Suprapubic skin (tissue), 4 donors: ENCODE data around the gene PCCB. TPM values are rescaled to one million over a fixed set of nuclear protein-coding genes. Genes with fewer than 3 reads are reported as not detected.
"Not testable (repeated sequence)": the region's sequence is repeated elsewhere in the genome, so short reads cannot be mapped to it uniquely, and the experiment has no call there.

Source experiments
- DNase-seq, 2 donors: peaks; one replicate each; pipeline ENCODE4 v3.0.0-alpha.2; 2019; ENCODE audit warnings: low spot score in 2 of 2
- H3K27ac ChIP-seq: fragments of 200-600 bp; sonication (generic); one replicate; pipeline ENCODE4 v1.5.1; 2019
- H3K27me3 ChIP-seq: fragments of 200-600 bp; sonication (generic); one replicate; pipeline ENCODE4 v1.5.1; 2019
- H3K36me3 ChIP-seq: fragments of 200-600 bp; sonication (generic); one replicate; pipeline ENCODE4 v1.5.1; 2019
- H3K4me1 ChIP-seq: fragments of 200-600 bp; sonication (generic); one replicate; pipeline ENCODE4 v1.5.1; 2019
- H3K4me3 ChIP-seq: fragments of 200-600 bp; sonication (generic); one replicate; pipeline ENCODE4 v1.5.1; 2019; ENCODE audit warnings: mild to moderate bottlenecking
- H3K9me3 ChIP-seq: fragments of 200-600 bp; sonication (generic); one replicate; pipeline ENCODE4 v1.5.1; 2019
- CTCF ChIP-seq, 2 donors: fragments of 200-600 bp in 1 of 2; fragments of 450-650 bp in 1 of 2; sonication (generic) in 1 of 2; IDR thresholded peaks; one replicate each; pipeline ENCODE4 v1.5.1; 2016 to 2019; ENCODE audit warnings: antibody characterized with exemption in 2 of 2, mild to moderate bottlenecking in 1 of 2, moderate library complexity in 1 of 2
- EP300 ChIP-seq: sonication (generic); formaldehyde crosslinking; IDR thresholded peaks from one replicate; pipeline ENCODE4 v1.6.1; 2017; ENCODE audit warnings: antibody characterized with exemption
- POLR2A ChIP-seq, 2 donors: fragments of 450-650 bp; IDR thresholded peaks; one replicate each; pipeline ENCODE4 v1.6.1; 2017; ENCODE audit warnings: antibody characterized with exemption in 2 of 2, mild to moderate bottlenecking in 2 of 2, moderate library complexity in 2 of 2
- POLR2AphosphoS5 ChIP-seq, 3 donors: sonication (generic); formaldehyde crosslinking; IDR thresholded peaks; one replicate each; pipeline ENCODE4 v1.6.1; 2017; ENCODE audit warnings: antibody characterized with exemption in 3 of 3
- WGBS: methylation state at CpG from one replicate; pipeline ENCODE4 v1.1.5; 2018; 5-methylcytosine and 5-hydroxymethylcytosine counted together
- total RNA-seq, 4 donors: library from RNA; depleted of rRNA; stranded (reverse); fragments of >200 nt; gene quantifications; one replicate each; pipeline ENCODE4 v1.1.0, GENCODE V29; 2016

Gene PCCB
- total RNA-seq, 4 donors from 2014 or later = 23.0 to 34.7 (median 28.6) TPM

GRCh38 chr3:136332302-136332701, 82.2 kb downstream of the PCCB start:
- Histone ChIP-seq H3K27ac (no peak overlapping the region), H3K36me3 (peaks cover 46% of the 10 kb centered on the region), H3K27me3 (no peaks in the 10 kb centered on the region), H3K4me1 (no peaks in the 10 kb centered on the region), H3K4me3 (no peak overlapping the region), H3K9me3 (no peaks in the 10 kb centered on the region)
- no peak for TF ChIP-seq CTCF (IDR thresholded peaks at IDR 0.05)
- TF ChIP-seq POLR2AphosphoS5 (IDR thresholded peaks at IDR 0.05) = no peak
- no peak for TF ChIP-seq EP300
- no peak for TF ChIP-seq POLR2A (IDR thresholded peaks at IDR 0.05)
- no peak for DNase-seq
- 91% methylated on average over 1 of the region's 1 CpG for WGBS

GRCh38 chr3:136332776-136333175, 82.6 kb downstream of the PCCB start:
- Histone ChIP-seq H3K27me3 (no peaks in the 10 kb centered on the region), H3K27ac (no peak overlapping the region), H3K9me3 (no peaks in the 10 kb centered on the region), H3K4me3 (no peak overlapping the region), H3K36me3 (peaks cover 45% of the 10 kb centered on the region), H3K4me1 (no peaks in the 10 kb centered on the region)
- DNase-seq = no peak
- TF ChIP-seq POLR2AphosphoS5 (IDR thresholded peaks at IDR 0.05) = no peak
- TF ChIP-seq CTCF (IDR thresholded peaks at IDR 0.05) = no peak
- TF ChIP-seq POLR2A (IDR thresholded peaks at IDR 0.05) = no peak
- TF ChIP-seq EP300 = no peak

GRCh38 chr3:136334209-136334608, 84.1 kb downstream of the PCCB start:
- Histone ChIP-seq H3K9me3 (no peaks in the 10 kb centered on the region), H3K4me3 (no peak overlapping the region), H3K36me3 (peaks cover 45% of the 10 kb centered on the region), H3K4me1 (no peaks in the 10 kb centered on the region), H3K27ac (no peak overlapping the region), H3K27me3 (no peaks in the 10 kb centered on the region)
- DNase-seq = no peak
- no peak for TF ChIP-seq CTCF (IDR thresholded peaks at IDR 0.05)
- TF ChIP-seq POLR2AphosphoS5 (IDR thresholded peaks at IDR 0.05) = no peak
- TF ChIP-seq POLR2A (IDR thresholded peaks at IDR 0.05) = no peak
- no peak for TF ChIP-seq EP300

GRCh38 chr3:136334726-136335125, 84.6 kb downstream of the PCCB start:
- not testable (repeated sequence) for H3K27ac ChIP-seq, H3K4me3 ChIP-seq, H3K4me1 ChIP-seq, H3K9me3 ChIP-seq, DNase-seq, H3K27me3 ChIP-seq
- 100% methylated on average over 6 of the region's 6 CpGs for WGBS
- H3K36me3 ChIP-seq = peaks cover 46% of the 10 kb centered on the region

GRCh38 chr3:136336329-136337100, 86.4 kb downstream of the PCCB start:
- peaks cover 58% of the 10 kb centered on the region for H3K36me3 ChIP-seq
- DNase-seq = no peak
- WGBS = 75% methylated on average over 4 of the region's 4 CpGs
- no peak overlapping the region for H3K27ac ChIP-seq
- H3K4me3 ChIP-seq = no peak overlapping the region
- no peaks in the 10 kb centered on the region for H3K27me3 ChIP-seq
- no peaks in the 10 kb centered on the region for H3K9me3 ChIP-seq
- TF ChIP-seq EP300 = no peak
- TF ChIP-seq CTCF (IDR thresholded peaks at IDR 0.05) = no peak
- no peak for TF ChIP-seq POLR2AphosphoS5 (IDR thresholded peaks at IDR 0.05)
- TF ChIP-seq POLR2A (IDR thresholded peaks at IDR 0.05) = no peak
- no peaks in the 10 kb centered on the region for H3K4me1 ChIP-seq

GRCh38 chr3:136343446-136343845, 93.3 kb downstream of the PCCB start:
- Histone ChIP-seq H3K27me3 (no peaks in the 10 kb centered on the region), H3K4me1 (peaks cover 7% of the 10 kb centered on the region), H3K36me3 (peaks cover 61% of the 10 kb centered on the region), H3K27ac (no peak overlapping the region), H3K9me3 (no peaks in the 10 kb centered on the region), H3K4me3 (no peak overlapping the region)
- DNase-seq = no peak
- 78% methylated on average over 2 of the region's 2 CpGs for WGBS
- no peak for TF ChIP-seq POLR2A (IDR thresholded peaks at IDR 0.05)
- no peak for TF ChIP-seq CTCF (IDR thresholded peaks at IDR 0.05)
- no peak for TF ChIP-seq EP300
- no peak for TF ChIP-seq POLR2AphosphoS5 (IDR thresholded peaks at IDR 0.05)
